GM18873 (cell line): Measurements from ENCODE around the gene GPR155.
"Not testable (repeated sequence)": the region's sequence is repeated elsewhere in the genome, so short reads cannot be mapped to it uniquely, and the experiment has no call there.

Experiments used
- ATAC-seq: cut with Tn5 transposase; IDR thresholded peaks from one replicate; pipeline ENCODE4 v1.9.1; 2021; ENCODE audit warnings: mild to moderate bottlenecking, moderate library complexity, moderate number of reproducible peaks; ENCODE audit not compliant: unreplicated experiment, low FRiP score

GPR155 gene

GRCh38 chr2:174493549-174494331 is 6.9 kb upstream of the GPR155 start:
- peak; percentile 28 for ATAC-seq

- ATAC-seq = peak; percentile 91
Measured at GRCh38 chr2:174492963-174493431, 6.2 kb upstream of the GPR155 start.

GRCh38 chr2:174491947-174492346 is 5.1 kb upstream of the GPR155 start:
- no peak for ATAC-seq

GRCh38 chr2:174490051-174490450 is 3.2 kb upstream of the GPR155 start:
- ATAC-seq = no peak

- ATAC-seq = not testable (repeated sequence)
Measured at GRCh38 chr2:174489520-174489919, 2.7 kb upstream of the GPR155 start.

GRCh38 chr2:174487820-174488162 is 962 bp upstream of the GPR155 start:
- no peak for ATAC-seq

GRCh38 chr2:174487108-174487819 is 435 bp upstream of the GPR155 start:
- peak; percentile 40 for ATAC-seq

GRCh38 chr2:174485788-174486562 is 854 bp downstream of the GPR155 start:
- no peak for ATAC-seq

- not testable (repeated sequence) for ATAC-seq
Measured at GRCh38 chr2:174485045-174485444, 1.8 kb downstream of the GPR155 start.

GRCh38 chr2:174484573-174484972 is 2.3 kb downstream of the GPR155 start:
- ATAC-seq = no peak

GRCh38 chr2:174482854-174483253 is 4.0 kb downstream of the GPR155 start:
- no peak for ATAC-seq

GRCh38 chr2:174477759-174478158 is 9.1 kb downstream of the GPR155 start:
- ATAC-seq = no peak

- ATAC-seq = no peak
Measured at GRCh38 chr2:174473796-174474195, 13.0 kb downstream of the GPR155 start.

GRCh38 chr2:174465327-174465726 is 21.5 kb downstream of the GPR155 start:
- ATAC-seq = no peak

- ATAC-seq = no peak
Measured at GRCh38 chr2:174461221-174461620, 25.6 kb downstream of the GPR155 start.

- ATAC-seq = no peak
Measured at GRCh38 chr2:174454566-174454965, 32.3 kb downstream of the GPR155 start.

GRCh38 chr2:174450021-174450816 is 36.6 kb downstream of the GPR155 start:
- no peak for ATAC-seq

- ATAC-seq = no peak
Measured at GRCh38 chr2:174449033-174449432, 37.8 kb downstream of the GPR155 start.

GRCh38 chr2:174446531-174446930 is 40.3 kb downstream of the GPR155 start:
- ATAC-seq = no peak

GRCh38 chr2:174445248-174445647 is 41.6 kb downstream of the GPR155 start:
- no peak for ATAC-seq
